GM23338 (cell line): ENCODE measurements around the gene SND1. TPM values are rescaled to one million over a fixed set of nuclear protein-coding genes. Genes with fewer than 3 reads are reported as not detected.

Experiments used
- ATAC-seq: fragments of 200-7000 bp; cut with Tn5 transposase; 3 replicates; pipeline ENCODE4 v1.9.1; 2020
- DNase-seq: peaks from one replicate; pipeline ENCODE4 v3.0.0-alpha.2; 2015; ENCODE audit warnings: low spot score
- H2AFZ ChIP-seq: fragments of 200-600 bp; sonication (generic); 2 replicates; pipeline ENCODE4 v1.8.0; 2016; ENCODE audit warnings: antibody characterized with exemption, mild to moderate bottlenecking, moderate library complexity
- H3F3A ChIP-seq: fragments of 200-600 bp; sonication (generic); replicated peaks from 2 replicates; pipeline ENCODE4 v1.8.0; 2017; ENCODE audit warnings: antibody characterized with exemption, mixed run types, low read depth
- H3K27ac ChIP-seq: fragments of 200-600 bp; sonication (generic); 2 replicates; pipeline ENCODE4 v1.6.1; 2016; ENCODE audit warnings: low read depth
- H3K27me3 ChIP-seq: fragments of 200-600 bp; sonication (generic); 2 replicates; pipeline ENCODE4 v1.8.0; 2016; ENCODE audit warnings: mild to moderate bottlenecking, mixed run types, moderate library complexity; ENCODE audit not compliant: insufficient read depth
- H3K36me3 ChIP-seq: fragments of 200-600 bp; sonication (generic); 2 replicates; pipeline ENCODE4 v1.8.0; 2016; ENCODE audit warnings: mild to moderate bottlenecking; ENCODE audit not compliant: insufficient read depth
- H3K4me1 ChIP-seq: fragments of 200-600 bp; sonication (generic); 2 replicates; pipeline ENCODE4 v1.8.0; 2016; ENCODE audit warnings: mild to moderate bottlenecking, moderate library complexity; ENCODE audit not compliant: insufficient read depth
- H3K4me2 ChIP-seq: fragments of 200-600 bp; sonication (generic); 2 replicates; pipeline ENCODE4 v1.7.1; 2017; ENCODE audit warnings: mixed run types
- H3K4me3 ChIP-seq: fragments of 200-600 bp; sonication (generic); 2 replicates; pipeline ENCODE4 v1.6.1; 2016; ENCODE audit warnings: mixed run types
- H3K79me2 ChIP-seq: fragments of 200-600 bp; sonication (generic); replicated peaks from 2 replicates; pipeline ENCODE4 v1.8.0; 2017; ENCODE audit warnings: mild to moderate bottlenecking; ENCODE audit not compliant: insufficient read depth
- H3K9me2 ChIP-seq: fragments of 200-600 bp; sonication (generic); 2 replicates; pipeline ENCODE4 v1.8.0; 2017; ENCODE audit not compliant: insufficient read depth
- H4K20me1 ChIP-seq: fragments of 200-600 bp; sonication (generic); replicated peaks from 2 replicates; pipeline ENCODE4 v1.8.0; 2017; ENCODE audit warnings: mild to moderate bottlenecking; ENCODE audit not compliant: insufficient read depth
- H3K27ac Mint-ChIP-seq: 2 replicates; pipeline ENCODE4 v1.8.0; 2020; ENCODE audit warnings: inconsistent platforms, mild to moderate bottlenecking, moderate library complexity, mixed read lengths
- H3K27me3 Mint-ChIP-seq: 3 replicates; pipeline ENCODE4 v1.8.0; 2022; ENCODE audit warnings: low read depth, mild to moderate bottlenecking, moderate library complexity, mixed read lengths, inconsistent platforms; ENCODE audit not compliant: insufficient read depth, poor library complexity
- H3K36me3 Mint-ChIP-seq: 3 replicates; pipeline ENCODE4 v1.8.0; 2021; ENCODE audit warnings: low read depth, mild to moderate bottlenecking, inconsistent platforms, moderate library complexity, mixed read lengths
- H3K4me1 Mint-ChIP-seq: 3 replicates; pipeline ENCODE4 v1.8.0; 2020; ENCODE audit warnings: mild to moderate bottlenecking, inconsistent platforms, mixed read lengths
- H3K4me3 Mint-ChIP-seq: 3 replicates; pipeline ENCODE4 v1.8.0; 2021; ENCODE audit warnings: moderate library complexity, mild to moderate bottlenecking, inconsistent platforms, mixed read lengths
- H3K9me3 Mint-ChIP-seq: 3 replicates; pipeline ENCODE4 v1.8.0; 2020; ENCODE audit warnings: moderate library complexity, mild to moderate bottlenecking, inconsistent platforms, mixed read lengths
- CREB1 ChIP-seq: fragments of 250-450 bp; sonication (Bioruptor Pico); IDR thresholded peaks from 2 replicates; pipeline ENCODE4 v1.5.0; 2020; ENCODE audit warnings: low read depth, mild to moderate bottlenecking, moderate library complexity
- CTCF ChIP-seq, 2 experiments: fragments of 200-600 bp in 1 of 2; sonication (generic) in 1 of 2; conservative IDR thresholded peaks; 2 replicates each; pipeline versions ENCODE4 v1.5.1 to v1.6.1; 2016 to 2017; ENCODE audit warnings: antibody characterized with exemption in 2 of 2, low read depth in 2 of 2, mild to moderate bottlenecking in 2 of 2, moderate library complexity in 1 of 2
- ETS1 ChIP-seq: IDR thresholded peaks from 2 replicates; pipeline ENCODE4 v1.6.1; 2016; ENCODE audit warnings: antibody characterized with exemption
- EZH2 ChIP-seq: fragments of 200-600 bp; sonication (generic); IDR thresholded peaks from one replicate; pipeline ENCODE4 v1.8.0; 2017; ENCODE audit warnings: antibody characterized with exemption, mild to moderate bottlenecking, low read depth; ENCODE audit not compliant: unreplicated experiment
- EZH2phosphoT487 ChIP-seq: fragments of 200-600 bp; sonication (generic); IDR thresholded peaks from one replicate; pipeline ENCODE4 v1.8.1; 2018; ENCODE audit warnings: antibody characterized with exemption; ENCODE audit not compliant: unreplicated experiment
- JUNB ChIP-seq: IDR thresholded peaks from one replicate; pipeline ENCODE4 v1.6.1; 2016; ENCODE audit warnings: antibody characterized with exemption; ENCODE audit not compliant: unreplicated experiment
- NANOG ChIP-seq: IDR thresholded peaks from 2 replicates; pipeline ENCODE4 v1.6.1; 2016; ENCODE audit warnings: antibody characterized with exemption, borderline replicate concordance
- POLR2AphosphoS5 ChIP-seq: IDR thresholded peaks from 2 replicates; pipeline ENCODE4 v1.6.1; 2016; ENCODE audit warnings: antibody characterized with exemption, low read depth
- REST ChIP-seq: IDR thresholded peaks from one replicate; pipeline ENCODE4 v1.6.1; 2018; ENCODE audit warnings: antibody characterized with exemption; ENCODE audit not compliant: unreplicated experiment
- STAT1 ChIP-seq: IDR thresholded peaks from one replicate; pipeline ENCODE4 v1.6.1; 2016; ENCODE audit warnings: antibody characterized with exemption; ENCODE audit not compliant: unreplicated experiment
- ZNF114 ChIP-seq: fragments of 250-450 bp; sonication (Bioruptor Pico); IDR thresholded peaks from 2 replicates; pipeline ENCODE4 v1.5.0; 2020; ENCODE audit warnings: mild to moderate bottlenecking, moderate library complexity
- ZNF331 ChIP-seq: fragments of 250-450 bp; sonication (Bioruptor Pico); IDR thresholded peaks from 2 replicates; pipeline ENCODE4 v1.5.0; 2020; ENCODE audit warnings: low read depth, mild to moderate bottlenecking, moderate library complexity
- ZNF462 ChIP-seq: fragments of 250-450 bp; sonication (Bioruptor Pico); IDR thresholded peaks from 2 replicates; pipeline ENCODE4 v1.5.0; 2020; ENCODE audit warnings: mild to moderate bottlenecking, moderate library complexity
- polyA plus RNA-seq: library from polyadenylated mRNA; unstranded; fragments of >200 nt; fragmentation: Nextera tagmentation; extraction: Ambion mirVana; gene quantifications from 2 replicates; pipeline ENCODE4 v1.2.1, GENCODE V29; 2016
- total RNA-seq: library from RNA; depleted of rRNA; stranded (reverse); fragments of >200 nt; shearing (Covaris generic); gene quantifications from 2 replicates; pipeline ENCODE4 v1.2.3, GENCODE V29; 2014

SND1 gene
- total and polyA plus RNA-seq, 2 experiments from 2014 or later: 107 to 254 TPM

GRCh38 chr7:127910670-127911069, 258.7 kb downstream of the SND1 start:
- no peaks in the 10 kb centered on the region for H3K9me3 Mint-ChIP-seq
- no peak for TF ChIP-seq STAT1
- TF ChIP-seq JUNB: no peak
- no peak for TF ChIP-seq ZNF462 (CRISPR knock-in tag)
- no peak for TF ChIP-seq NANOG
- no peak for TF ChIP-seq POLR2AphosphoS5
- TF ChIP-seq CREB1 (CRISPR knock-in tag): no peak
- TF ChIP-seq ZNF114 (CRISPR knock-in tag): no peak
- no peak for TF ChIP-seq REST
- no peak for TF ChIP-seq CTCF (conservative IDR thresholded peaks at IDR 0.05; ENCODE audit: low read depth in 2 of 2)
- no peak for TF ChIP-seq ETS1
- no peak for TF ChIP-seq EZH2
- TF ChIP-seq EZH2phosphoT487: no peak
- no peak for TF ChIP-seq ZNF331 (CRISPR knock-in tag)
- no peaks in the 10 kb centered on the region for H3F3A ChIP-seq
- no peak overlapping the region for H3K27ac ChIP-seq
- H3K79me2 ChIP-seq: peaks cover 67% of the 10 kb centered on the region
- H2AFZ ChIP-seq: no peak overlapping the region
- H3K36me3 Mint-ChIP-seq: no peaks in the 10 kb centered on the region; the same call in 2 of the 3 replicates
- H3K4me1 ChIP-seq: peaks cover 22% of the 10 kb centered on the region
- H3K4me2 ChIP-seq: no peak overlapping the region
- no peak overlapping the region for H3K27ac Mint-ChIP-seq
- no peak overlapping the region for H3K4me3 ChIP-seq
- H3K4me1 Mint-ChIP-seq: peaks cover 17% of the 10 kb centered on the region
- no peak overlapping the region for H3K4me3 Mint-ChIP-seq
- H3K27me3 ChIP-seq: no peaks in the 10 kb centered on the region
- H3K36me3 ChIP-seq: peaks cover 6% of the 10 kb centered on the region
- H4K20me1 ChIP-seq: peaks cover 51% of the 10 kb centered on the region
- H3K9me2 ChIP-seq: no peaks in the 10 kb centered on the region
- ATAC-seq (no peak), DNase-seq (no peak)
- H3K27me3 Mint-ChIP-seq: no peaks in the 10 kb centered on the region
